ENCODE measurements around the gene CCDC178. TPM values are rescaled to one million over a fixed set of nuclear protein-coding genes. Genes with fewer than 3 reads are reported as not detected.

Gene CCDC178
- total RNA-seq, 1 experiment from 2014 or later: not detected

DNA sequence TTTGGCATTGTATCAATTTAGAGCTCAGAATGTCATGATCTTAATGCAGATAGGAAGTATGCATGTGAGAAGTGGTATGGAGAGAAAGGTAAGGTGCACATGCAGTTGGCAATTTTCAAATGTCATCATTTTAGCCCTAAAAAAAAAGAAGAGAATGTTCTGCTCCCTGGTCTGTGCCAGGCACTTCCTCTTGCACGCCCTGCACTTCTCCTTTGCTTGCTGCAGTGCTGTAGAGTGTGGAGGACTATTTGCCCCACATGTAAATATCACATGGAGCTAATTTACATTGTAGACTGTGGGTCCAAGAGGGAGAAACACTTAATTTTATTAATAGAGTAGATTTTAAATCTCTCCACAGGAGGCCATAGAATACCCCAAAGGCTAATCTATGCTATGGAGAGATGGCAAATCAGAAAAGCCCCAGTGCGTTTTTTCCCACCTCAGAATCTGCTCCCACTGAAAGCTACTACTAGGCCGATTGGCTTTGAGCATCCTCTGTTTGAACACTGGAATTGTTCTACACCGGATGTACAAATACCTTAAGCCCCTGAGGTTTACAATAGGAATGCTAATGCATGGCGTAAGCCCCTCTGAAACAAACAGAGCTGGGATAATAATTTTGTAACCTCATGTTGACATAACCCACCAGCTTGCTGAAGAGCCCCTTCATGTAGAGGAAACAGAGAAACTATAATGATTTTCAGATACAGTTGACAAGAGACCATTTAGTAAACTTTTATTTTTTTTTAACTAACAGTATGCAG lies 530.5 kb downstream of the CCDC178 start:
- RAD21 ChIA-PET (ENCODE audit: low non-redundant PET in 1 of 2, low total read pairs in 2 of 2, uncharacterized antibody in 2 of 2, unreplicated experiment in 2 of 2): no interaction called here
- Histone ChIP-seq H3K36me3 (ENCODE audit: control insufficient read depth in 1 of 2, insufficient read depth in 2 of 2, low read length in 2 of 2) (no peaks in the 10 kb centered on the region), H2AFZ (ENCODE audit: low read depth, low read length, poor library complexity, severe bottlenecking) (no peak overlapping the region), H3K4me2 (ENCODE audit: low read length) (no peak overlapping the region), H3K9ac (ENCODE audit: low read length) (no peak overlapping the region), H3K4me3 (replicated peaks in 1 of 2; ENCODE audit: low read depth in 1 of 2, low read length in 2 of 2) (no peak overlapping the region), H4K20me1 (ENCODE audit: insufficient read depth) (no peaks in the 10 kb centered on the region), H3K9me3 (ENCODE audit: control insufficient read depth in 1 of 2, insufficient read depth in 1 of 2, low read depth in 1 of 2, low read length in 2 of 2) (peaks cover 0 to 3% of the 10 kb centered on the region in 2 experiments; a peak in 2 of 4 replicates), H3K27me3 (ENCODE audit: insufficient read depth, low read length) (no peaks in the 10 kb centered on the region), H3K27ac (ENCODE audit: low read depth, low read length) (no peak overlapping the region), H3K79me2 (ENCODE audit: insufficient read depth, low read length) (no peaks in the 10 kb centered on the region), H3K9me2 (ENCODE audit: insufficient read depth) (no peaks in the 10 kb centered on the region), H3K4me1 (ENCODE audit: control insufficient read depth in 1 of 2, insufficient read depth in 2 of 2, low read length in 2 of 2) (no peaks in the 10 kb centered on the region)
- intact Hi-C loops (cut with micrococcal nuclease): no loop called here
- BruUV-seq (replicated peaks): no TSS peak
- ATAC-seq (no peak), DNase-seq (ENCODE audit: low read depth, low spot score) (no peak)
- POLR2A ChIA-PET: no interaction called here
- CTCF ChIA-PET: no interaction called here
- TF ChIP-seq ZNF274 (IDR thresholded peaks at IDR 0.05; ENCODE audit: low read depth, low read length) (no peak), CEBPB (IDR thresholded peaks at IDR 0.05; ENCODE audit: low read depth) (no peak), POLR2AphosphoS5 (IDR thresholded peaks at IDR 0.05; ENCODE audit: low read depth, low read length) (no peak), SP1 (IDR thresholded peaks at IDR 0.05; ENCODE audit: low read depth) (no peak), TCF7L2 (IDR thresholded peaks at IDR 0.05; ENCODE audit: borderline replicate concordance, extremely low read depth, insufficient read depth, insufficient read length) (no peak), SRF (IDR thresholded peaks at IDR 0.05; ENCODE audit: low read depth) (no peak), EZH2phosphoT487 (IDR thresholded peaks at IDR 0.05; ENCODE audit: borderline replicate concordance) (no peak), ELF1 (IDR thresholded peaks at IDR 0.05; ENCODE audit: borderline replicate concordance, low read depth) (no peak), YY1 (IDR thresholded peaks at IDR 0.05; ENCODE audit: extremely low read depth, insufficient replicate concordance, low read depth, low read length) (no peak), SIN3A (IDR thresholded peaks at IDR 0.05; ENCODE audit: low read depth) (no peak), POLR2A (IDR thresholded peaks at IDR 0.05; ENCODE audit: borderline replicate concordance, extremely low read depth, insufficient read depth, insufficient read length) (no peak), RAD21 (IDR thresholded peaks at IDR 0.05; ENCODE audit: low read depth) (no peak)
- TF ChIP-seq, protein P1, sequence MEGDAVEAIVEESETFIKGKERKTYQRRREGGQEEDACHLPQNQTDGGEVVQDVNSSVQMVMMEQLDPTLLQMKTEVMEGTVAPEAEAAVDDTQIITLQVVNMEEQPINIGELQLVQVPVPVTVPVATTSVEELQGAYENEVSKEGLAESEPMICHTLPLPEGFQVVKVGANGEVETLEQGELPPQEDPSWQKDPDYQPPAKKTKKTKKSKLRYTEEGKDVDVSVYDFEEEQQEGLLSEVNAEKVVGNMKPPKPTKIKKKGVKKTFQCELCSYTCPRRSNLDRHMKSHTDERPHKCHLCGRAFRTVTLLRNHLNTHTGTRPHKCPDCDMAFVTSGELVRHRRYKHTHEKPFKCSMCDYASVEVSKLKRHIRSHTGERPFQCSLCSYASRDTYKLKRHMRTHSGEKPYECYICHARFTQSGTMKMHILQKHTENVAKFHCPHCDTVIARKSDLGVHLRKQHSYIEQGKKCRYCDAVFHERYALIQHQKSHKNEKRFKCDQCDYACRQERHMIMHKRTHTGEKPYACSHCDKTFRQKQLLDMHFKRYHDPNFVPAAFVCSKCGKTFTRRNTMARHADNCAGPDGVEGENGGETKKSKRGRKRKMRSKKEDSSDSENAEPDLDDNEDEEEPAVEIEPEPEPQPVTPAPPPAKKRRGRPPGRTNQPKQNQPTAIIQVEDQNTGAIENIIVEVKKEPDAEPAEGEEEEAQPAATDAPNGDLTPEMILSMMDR (IDR thresholded peaks at IDR 0.05 in 2 of 3, conservative IDR thresholded peaks at IDR 0.05 in 1 of 3; ENCODE audit: borderline replicate concordance in 1 of 3, insufficient read depth in 1 of 3, low read depth in 2 of 3, low read length in 2 of 3): no peak
- TF ChIP-seq, protein P2, sequence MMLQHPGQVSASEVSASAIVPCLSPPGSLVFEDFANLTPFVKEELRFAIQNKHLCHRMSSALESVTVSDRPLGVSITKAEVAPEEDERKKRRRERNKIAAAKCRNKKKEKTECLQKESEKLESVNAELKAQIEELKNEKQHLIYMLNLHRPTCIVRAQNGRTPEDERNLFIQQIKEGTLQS (IDR thresholded peaks at IDR 0.05): no peak
- TF ChIP-seq, protein P3, sequence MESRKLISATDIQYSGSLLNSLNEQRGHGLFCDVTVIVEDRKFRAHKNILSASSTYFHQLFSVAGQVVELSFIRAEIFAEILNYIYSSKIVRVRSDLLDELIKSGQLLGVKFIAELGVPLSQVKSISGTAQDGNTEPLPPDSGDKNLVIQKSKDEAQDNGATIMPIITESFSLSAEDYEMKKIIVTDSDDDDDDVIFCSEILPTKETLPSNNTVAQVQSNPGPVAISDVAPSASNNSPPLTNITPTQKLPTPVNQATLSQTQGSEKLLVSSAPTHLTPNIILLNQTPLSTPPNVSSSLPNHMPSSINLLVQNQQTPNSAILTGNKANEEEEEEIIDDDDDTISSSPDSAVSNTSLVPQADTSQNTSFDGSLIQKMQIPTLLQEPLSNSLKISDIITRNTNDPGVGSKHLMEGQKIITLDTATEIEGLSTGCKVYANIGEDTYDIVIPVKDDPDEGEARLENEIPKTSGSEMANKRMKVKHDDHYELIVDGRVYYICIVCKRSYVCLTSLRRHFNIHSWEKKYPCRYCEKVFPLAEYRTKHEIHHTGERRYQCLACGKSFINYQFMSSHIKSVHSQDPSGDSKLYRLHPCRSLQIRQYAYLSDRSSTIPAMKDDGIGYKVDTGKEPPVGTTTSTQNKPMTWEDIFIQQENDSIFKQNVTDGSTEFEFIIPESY (IDR thresholded peaks at IDR 0.05; ENCODE audit: extremely low read depth, insufficient replicate concordance, low read length): no peak

All from HCT116 (cell line).